Stimulated activated CD8-positive, alpha-beta memory T cell treated with anti-CD3 and anti-CD28 coated beads, Interleukin-7, amount 100 ng/mL, for 4 hours (primary cell): ENCODE data around the gene ZNF614.
"Not testable (repeated sequence)": the region's sequence is repeated elsewhere in the genome, so short reads cannot be mapped to it uniquely, and the experiment has no call there.

Experiments
- DNase-seq, 2 donors: peaks; one replicate each; pipeline ENCODE4 v3.0.0-alpha.2; 2020; ENCODE audit warnings: low read depth in 2 of 2

The ZNF614 gene

DNA sequence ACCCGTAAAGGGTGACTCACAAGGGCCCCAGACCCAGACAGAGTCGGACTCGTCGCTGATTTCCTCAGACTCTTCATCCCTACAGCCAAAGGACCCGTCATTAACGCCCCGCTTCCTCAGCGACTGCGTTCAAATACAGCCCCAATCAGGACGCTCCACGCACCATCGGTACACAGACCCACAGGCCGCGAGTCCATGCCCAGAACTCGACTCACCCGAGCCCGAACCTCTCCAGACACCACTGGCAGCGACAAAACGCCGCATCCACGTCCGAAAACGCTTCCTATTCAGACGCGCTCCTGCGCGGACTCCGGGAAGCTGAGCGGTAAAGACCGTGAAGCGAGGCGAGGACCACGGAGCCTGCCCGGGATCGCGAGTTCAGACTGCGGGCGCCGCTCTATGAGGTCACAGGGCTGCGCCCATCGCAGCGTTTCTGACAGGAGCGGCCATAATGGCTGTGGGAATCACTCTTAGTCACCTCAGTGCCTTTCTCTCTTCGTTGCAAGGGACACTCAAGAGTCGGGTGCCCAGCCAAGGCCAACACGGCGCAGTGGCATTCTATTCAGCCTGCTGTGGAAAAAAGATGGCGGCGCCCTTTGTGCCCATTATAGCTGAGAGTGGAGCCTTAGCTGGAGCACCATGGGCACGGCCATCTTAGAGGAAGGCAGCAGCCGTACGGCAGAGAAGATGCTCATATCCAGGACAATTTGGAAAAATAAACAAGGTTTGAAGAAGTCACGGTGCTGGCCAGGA is at the start of gene ZNF614:
Gene ZNF614 (minus strand): TSS at position 353 of the 753 bp plus-strand sequence. CDS start 2,634 bp downstream, outside the sequence.
- DNase-seq = peak; percentile 74 to 76

DNA sequence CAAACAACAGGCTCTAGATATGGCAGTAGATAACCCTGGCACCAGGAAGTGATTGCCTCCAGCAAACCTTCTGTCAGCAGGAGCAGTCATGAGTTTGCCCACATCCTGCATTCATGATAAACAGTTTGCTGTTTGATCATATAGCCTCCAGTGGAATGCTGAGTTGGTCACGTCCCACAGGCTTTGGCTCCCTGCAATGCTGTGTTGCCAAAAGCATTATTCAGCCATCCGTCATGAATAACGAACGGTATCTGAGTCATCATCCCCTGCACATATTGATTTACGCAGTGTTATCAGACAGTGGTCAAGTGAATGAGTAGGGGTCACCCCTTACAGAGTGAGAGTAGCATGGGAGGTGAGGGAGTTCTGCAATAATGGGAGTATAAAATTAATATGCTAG is 42.3 kb upstream of the ZNF614 start:
- DNase-seq = no peak

DNA sequence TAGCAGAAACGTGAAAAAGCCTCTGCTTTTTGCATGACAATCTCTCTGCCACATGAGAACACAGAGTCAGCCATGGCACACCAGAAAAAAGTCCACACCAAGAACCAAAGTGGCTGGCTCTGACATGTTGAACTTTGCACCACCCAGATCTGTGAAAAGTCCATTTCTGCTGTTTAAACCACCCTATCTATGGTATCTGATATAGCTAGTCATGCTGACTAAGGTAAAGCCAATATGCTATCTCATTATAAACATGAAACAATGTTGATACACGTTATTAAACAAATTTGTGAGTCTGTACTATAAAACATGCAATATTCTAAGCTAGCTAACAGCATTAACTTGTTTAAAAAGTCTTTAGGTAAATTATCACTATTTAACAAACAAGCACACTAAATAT is 41.5 kb upstream of the ZNF614 start:
- DNase-seq = no peak

DNA sequence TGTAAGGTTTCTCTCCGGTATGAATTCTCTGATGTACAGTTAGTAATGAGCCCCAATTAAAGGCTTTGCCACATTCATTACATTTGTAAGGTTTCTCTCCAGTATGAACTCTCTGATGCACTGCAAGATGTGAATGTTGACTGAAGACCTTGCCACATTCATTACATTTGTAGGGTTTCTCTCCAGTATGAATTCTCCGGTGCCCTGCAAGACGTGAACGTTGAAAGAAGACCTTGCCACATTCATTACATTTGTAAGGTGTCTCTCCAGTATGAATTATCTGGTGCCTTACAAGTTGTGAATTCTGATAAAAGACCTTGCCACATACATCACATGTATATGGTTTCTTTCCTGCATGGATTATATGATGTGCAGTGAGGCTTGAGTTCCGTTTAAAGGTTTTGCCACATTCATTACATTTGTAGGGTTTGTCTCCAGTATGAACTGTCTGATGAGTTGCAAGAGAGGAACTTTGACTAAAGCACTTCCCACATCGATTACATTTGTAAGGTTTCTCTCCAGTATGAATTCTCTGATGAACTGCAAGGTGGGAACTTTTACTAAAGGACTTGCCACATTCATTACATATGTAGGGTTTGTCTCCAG is 38.2 kb upstream of the ZNF614 start:
- no peak for DNase-seq

DNA sequence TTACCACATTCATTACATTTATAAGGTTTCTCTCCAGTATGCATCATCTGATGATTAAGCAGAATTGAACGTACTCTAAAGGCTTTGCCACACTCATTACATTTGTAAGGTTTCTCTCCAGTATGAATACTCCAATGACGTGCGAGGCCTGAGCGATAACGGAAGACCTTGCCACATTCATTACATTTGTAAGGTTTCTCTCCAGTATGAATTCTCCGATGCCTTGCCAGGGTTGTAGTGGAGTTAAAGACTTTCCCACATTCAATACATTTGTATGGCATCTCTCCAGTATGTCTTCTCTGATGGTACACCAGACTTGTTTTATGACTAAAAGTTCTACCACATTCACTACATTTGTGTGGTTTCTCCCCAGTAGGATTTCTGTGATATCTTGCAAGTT is 37.2 kb upstream of the ZNF614 start:
- no peak for DNase-seq

DNA sequence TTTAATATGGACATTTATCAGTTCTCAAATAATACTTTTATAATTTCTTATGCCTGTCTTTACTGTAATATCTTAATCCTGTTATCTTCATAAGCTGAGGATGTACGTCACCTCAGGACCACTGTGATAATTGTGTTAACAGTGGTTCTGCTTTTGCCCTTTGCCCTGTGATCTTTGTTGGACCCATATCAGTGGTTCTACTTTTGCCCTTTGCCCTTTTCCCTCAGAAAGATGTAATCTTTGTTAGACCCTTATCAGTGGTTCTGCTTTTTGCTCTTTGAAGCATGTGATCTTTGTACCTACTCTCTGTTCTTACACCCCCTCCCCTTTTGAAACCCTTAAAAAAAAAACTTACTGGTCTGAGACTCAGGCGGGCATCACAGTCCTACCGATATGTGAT is 28.3 kb upstream of the ZNF614 start:
- not testable (repeated sequence) for DNase-seq

DNA sequence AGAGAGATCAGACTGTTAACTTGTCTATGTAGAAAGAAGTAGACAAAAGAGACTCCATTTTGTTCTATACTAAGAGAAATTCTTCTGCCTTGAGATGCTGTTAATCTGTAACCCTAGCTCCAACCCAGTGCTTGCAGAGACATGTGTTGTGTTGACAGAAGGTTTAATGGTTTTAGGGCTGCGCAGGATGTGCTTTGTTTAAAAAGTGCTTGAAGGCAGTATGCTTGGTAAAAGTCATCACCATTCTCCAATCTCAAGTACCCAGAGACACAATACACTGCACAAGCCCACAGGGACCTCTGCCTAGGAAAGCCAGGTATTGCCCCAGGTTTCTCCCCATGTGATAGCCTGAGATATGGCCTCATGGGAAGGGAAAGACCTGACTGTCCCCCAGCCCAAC is 23.6 kb upstream of the ZNF614 start:
- not testable (repeated sequence) for DNase-seq

DNA sequence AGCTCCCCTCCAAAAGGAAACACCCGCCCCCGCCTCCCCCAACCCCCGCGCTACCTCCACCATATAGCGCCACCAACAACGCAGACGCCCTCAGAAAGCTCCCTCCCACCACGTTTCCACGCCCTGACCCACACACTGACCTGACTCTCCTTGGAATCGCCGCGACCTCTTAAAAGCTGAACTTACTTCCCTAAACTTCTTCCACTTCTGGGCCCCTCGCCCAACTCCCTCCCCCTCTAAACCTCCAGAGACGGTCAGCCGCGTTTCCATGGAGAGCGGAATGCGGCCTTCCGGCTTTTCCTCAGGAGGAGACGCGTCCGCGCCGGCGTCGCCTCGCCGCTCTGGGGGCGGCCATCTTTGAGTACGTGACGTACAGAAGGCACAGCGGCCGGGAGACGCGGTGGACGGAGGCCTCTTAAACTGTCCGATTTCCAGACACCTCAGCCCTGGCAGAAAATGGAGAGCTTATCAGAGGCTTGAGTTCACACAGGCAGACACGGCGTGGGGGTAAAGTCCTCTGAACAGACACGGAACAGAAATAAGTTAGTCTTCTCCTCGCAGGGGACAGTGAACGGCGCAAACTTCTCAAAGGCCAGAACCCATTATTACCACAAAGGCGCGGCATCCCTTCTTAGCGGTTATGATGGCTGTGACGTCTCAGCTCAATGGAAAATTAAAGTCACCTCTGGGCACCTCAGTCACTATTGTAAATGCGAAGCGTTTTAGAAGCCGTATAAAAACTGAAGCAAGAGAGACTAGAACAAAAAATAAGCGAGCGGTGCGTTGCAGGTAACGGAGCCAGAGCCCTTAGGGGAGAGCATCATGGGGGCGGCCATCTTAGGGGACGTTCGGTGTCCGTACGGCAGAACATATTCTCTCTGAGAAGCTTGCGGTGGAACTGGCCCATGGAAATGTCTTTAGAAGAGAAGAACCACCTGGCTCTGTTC is 20.6 kb upstream of the ZNF614 start, which contains the start of gene ZNF432:
Gene ZNF432 (minus strand): TSS at position 284 of the 947 bp plus-strand sequence. CDS start 1,970 bp downstream, outside the sequence.
- DNase-seq = peak; percentile 70 to 81

DNA sequence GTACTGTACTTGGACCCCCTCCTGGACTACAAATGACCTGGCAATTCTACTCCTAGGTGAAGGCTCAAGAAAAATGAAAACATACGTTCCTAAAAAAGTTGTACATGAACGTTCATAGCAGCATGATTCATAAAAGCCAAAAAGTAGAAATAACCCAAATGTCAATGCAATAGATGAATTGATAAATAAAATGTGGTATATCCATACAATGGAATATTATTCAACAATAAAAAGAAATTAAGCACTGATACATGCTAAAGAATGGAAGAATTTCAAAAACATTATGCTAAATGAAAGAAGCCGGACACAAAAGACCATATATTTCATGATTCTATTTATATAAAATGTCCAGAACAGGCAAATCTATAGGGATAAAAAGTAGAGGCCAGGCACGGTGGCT is 11.0 kb upstream of the ZNF614 start:
- DNase-seq = no peak

DNA sequence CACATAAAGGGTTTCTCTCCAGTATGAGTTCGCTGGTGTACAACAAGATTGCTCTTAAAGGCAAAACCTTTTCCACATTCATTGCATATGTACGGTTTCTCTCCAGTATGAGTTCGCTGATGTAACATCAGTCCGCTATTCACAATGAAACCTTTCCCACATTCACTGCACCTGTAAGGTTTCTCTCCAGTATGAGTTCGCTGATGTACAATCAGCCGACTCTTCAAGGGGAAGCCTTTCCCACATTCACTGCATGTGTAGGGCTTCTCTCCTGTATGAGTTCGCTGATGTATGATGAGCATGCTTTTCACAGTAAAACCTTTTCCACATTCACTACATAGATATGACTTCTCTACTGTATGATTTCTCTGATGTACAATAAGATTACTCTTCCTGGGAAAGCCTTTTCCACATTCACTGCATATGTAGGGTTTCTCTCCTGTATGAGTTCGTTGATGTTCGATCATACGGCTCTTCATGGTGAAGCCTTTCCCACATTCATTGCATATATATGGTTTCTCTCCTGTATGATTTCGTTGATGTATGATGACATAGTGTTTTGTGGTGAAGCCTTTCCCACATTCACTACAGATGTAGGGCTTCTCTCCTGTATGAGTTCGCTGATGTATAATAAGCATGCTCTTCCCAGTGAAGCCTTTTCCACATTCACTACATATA is 6.0 kb upstream of the ZNF614 start:
- no peak for DNase-seq

DNA sequence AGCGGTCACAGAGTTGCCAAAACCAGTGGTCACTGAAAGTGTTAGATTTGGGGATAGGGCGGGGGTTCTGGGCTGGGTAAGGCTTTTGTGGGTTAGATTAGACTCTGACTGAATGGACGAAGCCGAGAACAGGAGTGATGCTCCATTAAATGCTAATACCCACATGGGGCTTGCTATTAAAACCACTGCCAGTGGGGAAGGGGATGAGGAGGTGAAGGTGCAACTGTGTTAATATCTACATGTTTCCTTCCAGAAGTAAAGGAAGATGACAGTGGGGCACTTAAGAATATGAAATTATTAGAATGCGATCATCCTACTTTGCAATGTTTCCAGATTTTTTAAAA is 573 bp upstream of the ZNF614 start:
- no peak for DNase-seq

DNA sequence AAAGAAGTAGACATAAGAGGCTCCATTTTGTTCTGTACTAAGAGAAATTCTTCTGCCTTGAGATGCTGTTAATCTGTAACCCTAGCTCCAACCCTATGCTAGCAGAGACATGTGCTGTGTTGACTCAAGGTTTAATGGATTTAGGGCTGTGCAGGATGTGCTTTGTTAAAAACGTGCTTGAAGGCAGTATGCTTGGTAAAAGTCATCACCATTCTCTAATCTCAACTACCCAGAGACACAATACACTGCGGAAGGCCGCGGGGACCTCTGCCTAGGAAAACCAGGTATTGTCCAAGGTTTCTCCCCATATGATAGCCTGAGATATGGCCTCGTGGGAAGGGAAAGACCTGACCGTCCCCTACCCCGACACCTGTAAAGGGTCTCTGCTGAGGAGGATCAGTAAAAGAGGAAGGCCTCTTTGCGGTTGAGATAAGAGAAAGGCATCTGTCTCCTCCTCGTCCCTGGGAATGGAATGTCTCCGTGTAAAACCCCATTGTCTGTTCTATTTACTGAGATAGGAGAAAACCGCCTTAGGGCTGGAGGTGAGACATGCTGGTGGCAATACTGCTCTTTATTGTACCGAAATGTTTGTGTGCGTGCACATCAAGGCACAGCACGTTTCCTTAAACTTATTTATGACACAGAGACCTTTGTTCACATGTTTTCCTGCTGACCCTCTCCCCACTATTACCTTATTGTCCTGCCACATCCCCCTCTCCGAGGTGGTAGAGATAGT is 1.8 kb downstream of the ZNF614 start:
- DNase-seq = not testable (repeated sequence)

DNA sequence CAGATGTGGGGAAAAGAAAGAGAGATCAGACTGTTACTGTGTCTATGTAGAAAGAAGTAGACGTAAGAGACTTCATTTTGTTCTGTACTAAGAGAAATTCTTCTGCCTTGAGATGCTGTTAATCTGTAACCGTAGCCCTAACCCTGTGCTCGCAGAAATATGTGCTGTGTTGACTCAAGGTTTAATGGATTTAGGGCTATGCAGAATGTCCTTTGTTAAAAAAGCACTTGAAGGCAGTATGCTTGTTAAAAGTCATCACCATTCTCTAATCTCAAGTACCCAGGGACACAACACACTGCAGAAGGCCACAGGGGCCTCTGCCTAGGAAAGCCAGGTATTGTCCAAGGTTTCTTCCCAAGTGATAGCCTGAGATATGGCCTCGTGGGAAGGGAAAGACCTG is 3.7 kb downstream of the ZNF614 start:
- DNase-seq = not testable (repeated sequence)

DNA sequence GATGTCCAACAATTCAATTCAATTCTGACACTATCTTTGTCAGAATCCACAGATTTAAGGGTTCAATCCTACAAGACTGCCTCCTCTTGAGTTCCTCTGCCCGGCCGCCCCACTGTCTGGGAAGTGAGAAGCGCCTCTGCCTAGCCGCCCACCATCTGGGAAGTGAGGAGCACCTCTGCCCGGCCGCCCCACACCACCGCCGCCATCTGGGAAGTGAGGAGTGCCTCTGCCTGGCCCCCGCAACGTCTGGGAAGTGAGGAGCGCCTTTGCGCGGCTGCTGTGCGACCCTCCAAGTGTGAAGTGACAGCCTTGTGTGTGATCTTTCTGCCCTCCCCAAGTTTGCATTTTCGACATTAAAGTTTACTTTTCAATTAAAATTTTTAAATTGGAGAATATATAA is 6.0 kb downstream of the ZNF614 start:
- DNase-seq = no peak

DNA sequence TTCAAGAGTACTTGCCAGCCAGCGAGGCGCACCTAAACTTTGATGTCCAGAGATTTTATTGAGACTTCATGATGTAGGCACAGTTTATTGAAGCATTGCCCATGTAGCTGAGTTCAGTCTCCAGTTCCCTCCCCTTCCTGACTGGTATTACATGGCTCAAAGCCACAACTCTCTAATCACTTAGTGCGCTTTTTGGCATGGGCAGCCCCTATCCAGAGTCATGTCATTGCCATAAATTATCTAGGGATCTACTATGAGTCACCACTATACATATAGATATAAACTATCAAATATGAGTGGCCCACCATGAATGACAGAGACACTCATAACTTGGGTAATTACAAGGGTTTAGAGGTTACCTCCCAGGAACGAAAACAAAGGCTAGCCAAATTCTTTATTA is 7.7 kb downstream of the ZNF614 start:
- DNase-seq = no peak

DNA sequence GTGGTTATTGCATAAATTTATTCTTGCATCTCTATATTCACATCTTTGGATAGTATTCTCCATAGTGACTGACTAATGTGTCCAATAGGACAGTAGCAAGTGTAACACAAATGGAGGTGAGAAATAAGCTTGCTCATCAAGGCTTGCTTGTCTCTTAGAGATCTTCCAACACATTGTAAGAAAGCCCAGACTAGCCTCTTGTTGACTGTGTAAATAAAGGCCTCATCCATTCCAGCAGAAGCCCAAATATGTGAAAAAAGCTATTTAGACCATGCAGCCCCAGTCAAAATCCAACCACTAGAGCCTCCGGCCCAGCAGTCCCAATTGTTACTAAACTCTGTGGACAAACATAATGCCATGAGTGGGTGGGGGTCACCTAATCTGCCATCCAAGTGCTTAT is 17.5 kb downstream of the ZNF614 start:
- no peak for DNase-seq

DNA sequence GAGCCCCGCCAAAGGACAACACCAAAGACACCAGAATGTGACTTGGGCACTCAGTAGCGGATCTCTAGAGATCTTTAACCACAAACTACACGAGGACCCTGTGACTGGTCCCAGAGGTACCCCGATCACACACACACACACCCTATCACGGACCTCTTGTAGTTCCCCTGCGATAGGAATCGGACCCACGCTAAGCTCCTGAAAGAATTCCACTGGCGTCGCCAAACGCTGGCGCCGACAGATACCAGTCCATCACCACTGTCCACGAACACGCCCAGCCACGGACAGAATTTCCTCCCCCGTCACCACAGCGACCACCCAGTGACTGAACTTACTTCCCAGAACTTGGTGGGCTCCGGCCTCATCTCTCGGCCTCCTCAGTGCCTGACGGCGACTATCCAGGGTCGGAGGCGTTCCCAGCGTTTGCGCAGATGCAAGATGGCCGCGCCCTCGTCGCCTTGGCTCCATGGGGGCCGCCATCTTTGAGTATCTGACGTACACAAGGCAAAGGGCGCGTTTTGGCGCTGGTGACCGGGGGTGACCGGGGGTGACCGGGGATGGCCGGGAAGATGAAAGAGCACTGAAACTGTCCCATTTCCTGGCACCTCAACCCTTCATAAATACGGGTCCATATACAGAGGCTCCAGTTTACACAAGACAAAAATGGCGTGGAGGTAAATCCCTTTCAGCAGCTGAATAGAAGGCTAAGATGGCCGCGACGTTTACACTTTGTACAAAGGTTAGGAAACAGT is 20.2 kb downstream of the ZNF614 start, which contains the start of gene ZNF615:
Gene ZNF615 (minus strand): TSS at position 406 of the 752 bp plus-strand sequence. CDS start 4,500 bp downstream, outside the sequence.
- peak; percentile 76 to 81 for DNase-seq

DNA sequence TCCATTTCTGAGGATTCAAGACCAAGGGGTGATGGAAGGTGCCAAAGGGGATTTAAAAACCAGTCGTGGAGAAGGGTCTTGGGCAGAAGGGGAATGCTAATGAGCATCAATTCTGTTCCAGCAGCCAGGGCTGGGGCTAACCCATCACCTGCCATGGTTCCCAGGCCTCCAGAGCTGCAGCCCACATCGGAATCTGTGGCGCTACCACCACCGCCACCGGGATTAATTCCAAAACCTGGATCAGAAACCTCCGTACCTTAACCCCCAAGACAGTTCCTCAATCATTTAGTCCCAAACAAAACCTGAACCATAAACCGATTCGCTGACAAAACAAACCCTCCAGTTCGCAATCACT is 20.8 kb downstream of the ZNF614 start:
- no peak for DNase-seq

DNA sequence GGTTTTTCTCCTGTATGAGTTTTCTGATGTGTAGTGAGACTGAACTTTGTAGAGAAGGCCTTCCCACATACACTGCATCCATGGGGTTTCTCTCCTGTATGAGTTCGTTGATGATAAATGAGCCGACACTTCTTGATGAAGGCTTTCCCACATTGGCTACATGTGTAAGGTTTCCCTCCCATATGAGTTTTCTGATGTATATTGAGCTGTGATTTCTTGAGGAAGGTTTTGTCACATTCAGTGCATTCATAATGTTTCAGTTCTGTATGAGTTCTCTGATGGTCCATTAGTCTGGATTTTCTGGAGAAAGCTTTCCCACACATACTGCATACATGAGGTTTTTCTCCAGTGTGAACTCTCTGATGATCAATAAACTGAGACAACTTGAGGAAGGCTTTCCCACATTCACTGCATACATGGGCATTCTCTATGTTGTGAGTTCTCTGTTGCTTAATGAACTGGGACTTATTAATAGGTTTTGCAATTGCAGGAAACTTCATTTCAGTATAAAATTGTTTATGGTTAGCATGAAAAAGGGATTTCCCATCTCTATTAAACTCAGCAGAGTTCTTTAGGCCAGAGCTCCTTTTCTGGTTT is 34.0 kb downstream of the ZNF614 start:
- no peak for DNase-seq

DNA sequence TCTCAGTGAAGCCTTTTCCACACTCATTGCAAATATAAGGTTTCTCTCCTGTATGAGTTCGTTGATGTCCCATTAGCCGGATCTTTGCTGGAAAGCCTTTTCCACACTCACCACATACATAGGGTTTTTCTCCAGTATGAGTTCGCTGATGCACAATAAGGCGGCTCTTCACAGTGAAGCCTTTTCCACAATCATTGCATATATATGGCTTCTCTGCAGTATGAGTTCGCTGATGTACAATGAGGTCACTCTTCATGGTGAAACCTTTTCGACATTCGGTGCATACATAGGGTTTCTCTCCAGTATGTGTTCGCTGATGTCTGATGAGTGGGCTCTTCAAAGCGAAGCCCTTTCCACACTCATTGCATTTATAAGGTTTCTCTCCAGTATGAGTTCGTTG is 34.8 kb downstream of the ZNF614 start:
- no peak for DNase-seq
